HG02759 (cell line): Measurements from ENCODE around the gene FBXO42.

Experiments
- ATAC-seq: cut with Tn5 transposase; IDR thresholded peaks from one replicate; pipeline ENCODE4 v1.9.1; 2021; ENCODE audit warnings: mild to moderate bottlenecking, moderate library complexity; ENCODE audit not compliant: unreplicated experiment

The FBXO42 gene

DNA sequence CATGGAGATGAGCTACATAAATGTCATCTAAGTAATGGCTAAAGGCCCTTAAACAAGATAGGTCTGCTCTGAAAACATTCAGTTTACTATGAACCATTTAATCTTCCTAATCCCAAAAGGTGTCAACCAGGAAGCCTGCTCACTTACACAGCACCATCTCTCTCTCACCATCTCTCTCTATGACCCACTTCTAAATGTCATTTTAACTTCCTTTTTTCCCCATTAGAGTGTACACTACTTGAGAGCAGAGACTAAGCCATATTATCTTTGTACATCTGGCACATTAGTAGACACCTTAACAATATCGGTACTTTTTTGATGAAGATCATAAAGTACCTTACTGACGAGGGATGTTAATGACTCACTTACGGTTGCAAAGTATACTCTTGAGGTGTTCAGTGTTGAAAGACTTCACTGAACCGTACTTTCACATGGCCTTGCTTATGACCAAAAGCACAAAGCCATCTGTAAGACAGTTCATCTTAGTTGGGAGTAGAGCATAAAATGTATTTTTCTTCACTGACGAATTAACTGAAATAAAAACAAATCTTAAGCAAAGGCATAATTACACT, 25.4 kb downstream of the FBXO42 start:
- no peak for ATAC-seq

DNA sequence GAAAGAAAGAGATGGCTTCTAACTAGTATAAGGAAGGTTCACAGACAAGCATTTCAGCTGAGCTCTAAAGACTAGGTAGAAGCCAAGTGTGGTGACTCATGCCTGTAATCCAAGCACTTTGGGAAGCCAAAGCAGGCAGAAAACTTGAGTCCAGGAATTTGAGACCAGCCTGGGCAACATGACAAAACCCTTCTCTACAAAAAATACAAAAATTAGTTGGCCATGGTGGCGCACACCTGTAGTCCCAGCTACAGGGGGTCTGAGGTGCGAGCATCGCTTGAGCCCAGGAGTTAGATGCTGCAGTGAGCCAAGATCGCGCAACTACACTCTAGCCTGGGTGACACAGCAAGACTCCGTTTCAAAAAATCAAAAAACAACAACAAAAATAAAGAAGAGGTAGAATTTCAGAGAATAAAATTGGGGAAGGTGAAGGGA, 27.8 kb downstream of the FBXO42 start:
- ATAC-seq = no peak

DNA sequence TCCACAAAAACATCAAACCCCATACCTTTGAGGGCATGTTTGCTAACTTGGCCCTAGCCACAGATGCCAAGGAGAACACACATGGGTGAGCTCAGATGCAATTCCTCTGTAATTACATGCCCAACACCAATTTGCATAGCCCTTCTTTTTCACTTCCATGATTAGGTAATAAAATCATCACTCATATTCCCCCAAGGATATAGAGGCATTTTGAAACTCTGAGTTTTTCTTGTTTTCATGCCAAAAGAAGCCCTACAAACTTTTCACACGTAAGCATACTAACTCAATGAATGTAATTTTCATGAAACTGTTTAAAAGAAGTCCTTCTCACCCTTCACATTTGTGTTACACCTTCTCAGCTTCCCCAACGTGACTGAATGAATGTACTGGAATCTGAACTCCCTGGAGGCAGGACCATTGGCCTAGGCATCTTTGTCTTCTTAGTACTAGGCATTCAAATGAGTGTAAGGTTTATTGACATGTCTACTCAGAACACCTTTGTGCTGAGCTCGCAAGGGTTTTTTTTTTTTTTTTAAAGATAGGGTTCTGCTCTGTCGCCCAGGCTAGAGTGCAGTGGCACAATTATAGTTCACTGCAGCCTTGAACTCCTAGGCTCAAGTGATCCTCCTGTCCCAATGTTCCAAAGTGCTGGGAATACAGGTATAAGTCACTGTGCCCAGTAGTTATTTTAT, 31.0 kb downstream of the FBXO42 start:
- no peak for ATAC-seq

DNA sequence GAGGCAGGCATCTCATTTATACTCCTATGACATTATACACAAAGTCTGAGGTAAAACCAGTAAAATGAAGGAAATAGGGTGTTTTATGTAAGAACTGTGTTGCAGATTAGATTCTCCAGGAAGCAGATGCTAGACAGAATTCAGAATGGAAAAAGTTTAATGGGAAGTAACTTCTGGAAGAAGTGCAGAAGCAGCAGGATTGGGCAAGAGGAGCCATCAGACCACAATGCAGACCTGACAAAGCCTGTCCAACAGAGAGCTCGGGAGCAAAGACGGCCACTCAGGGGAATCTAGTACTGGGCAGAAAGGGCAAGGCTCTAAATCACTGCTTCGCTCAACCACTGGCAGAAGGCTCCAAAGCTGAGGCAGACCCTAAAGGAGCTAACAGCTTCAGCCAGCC, 33.7 kb downstream of the FBXO42 start:
- ATAC-seq = no peak

DNA sequence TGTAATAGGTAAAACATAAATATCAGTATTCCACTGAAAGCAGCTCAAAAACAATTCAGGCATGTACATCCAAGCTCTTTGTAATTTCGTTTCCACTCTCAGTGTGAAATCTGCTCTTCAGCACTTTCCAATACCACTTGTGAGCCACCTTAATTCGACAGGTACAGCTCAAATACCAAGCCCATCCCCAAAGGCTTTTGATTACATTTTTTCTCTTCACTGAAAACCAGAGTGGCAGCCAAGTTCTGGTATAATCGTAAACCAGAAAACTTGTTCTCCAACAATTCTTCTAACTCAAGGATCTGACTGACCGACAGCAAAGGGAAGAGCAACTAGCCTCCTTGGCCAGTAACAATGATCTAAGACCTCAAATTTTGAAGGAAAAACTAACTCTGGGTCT, 36.8 kb downstream of the FBXO42 start:
- ATAC-seq = no peak

DNA sequence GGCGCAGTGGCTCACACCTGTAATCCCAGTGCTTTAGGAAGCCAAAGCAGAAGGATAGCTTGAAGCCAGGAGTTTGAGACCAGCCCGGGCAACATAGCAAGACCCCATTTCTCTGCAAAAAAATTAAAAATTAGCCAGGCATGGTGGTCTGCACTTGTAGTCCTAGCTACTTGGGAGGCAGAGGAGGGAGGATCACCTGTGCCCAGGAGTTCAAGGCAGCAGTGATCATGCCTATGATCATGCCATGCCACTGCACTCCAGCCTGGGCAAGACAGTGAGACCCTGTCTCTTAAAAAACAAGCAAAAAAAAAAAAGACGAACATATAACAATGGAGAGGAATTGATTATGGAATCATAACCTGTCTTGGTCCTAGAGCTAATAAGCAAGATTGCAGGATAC, 45.1 kb downstream of the FBXO42 start:
- no peak for ATAC-seq

DNA sequence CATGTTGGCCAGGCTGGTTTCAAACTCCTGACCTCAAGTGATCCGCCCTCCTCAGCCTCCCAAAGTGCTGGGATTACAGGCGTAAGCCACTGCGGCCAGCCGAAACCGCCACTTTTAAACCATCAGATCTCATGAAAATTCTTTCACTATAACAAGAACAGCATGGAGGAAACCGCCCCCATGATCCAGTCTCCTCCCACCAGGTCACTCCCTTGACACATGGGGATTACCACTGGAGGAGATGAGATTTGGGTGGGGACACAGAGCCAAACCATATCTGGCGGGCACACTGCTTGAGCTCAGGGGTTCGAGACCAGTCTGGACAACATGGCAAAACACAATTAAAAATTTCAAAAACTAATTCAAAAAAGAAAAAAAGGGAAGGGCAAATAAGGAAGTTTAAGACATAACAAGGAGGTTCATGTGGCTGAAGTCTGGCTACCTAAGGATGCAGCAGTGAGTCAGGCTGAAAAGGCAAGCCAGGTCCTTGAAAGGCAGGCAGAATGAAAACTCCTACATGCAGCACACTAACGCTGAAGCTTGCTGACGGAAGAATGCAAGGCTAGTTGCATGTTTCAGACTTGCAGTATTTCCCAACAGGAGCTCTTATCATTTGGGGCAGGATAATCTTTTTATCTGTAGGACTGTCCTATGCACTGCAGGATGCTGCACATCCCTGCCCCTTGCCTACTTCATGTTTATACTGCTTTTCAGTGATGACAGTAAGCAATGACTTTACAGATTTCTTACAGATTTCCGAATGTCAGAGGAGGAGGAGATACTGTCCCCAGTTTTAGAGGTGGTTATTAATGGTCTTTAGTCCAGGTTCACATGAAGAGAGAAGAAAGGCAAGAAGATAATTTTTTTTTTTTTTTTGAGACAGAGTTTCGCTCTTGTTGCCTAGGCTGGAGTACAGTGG, 49.3 kb downstream of the FBXO42 start:
- ATAC-seq = no peak

DNA sequence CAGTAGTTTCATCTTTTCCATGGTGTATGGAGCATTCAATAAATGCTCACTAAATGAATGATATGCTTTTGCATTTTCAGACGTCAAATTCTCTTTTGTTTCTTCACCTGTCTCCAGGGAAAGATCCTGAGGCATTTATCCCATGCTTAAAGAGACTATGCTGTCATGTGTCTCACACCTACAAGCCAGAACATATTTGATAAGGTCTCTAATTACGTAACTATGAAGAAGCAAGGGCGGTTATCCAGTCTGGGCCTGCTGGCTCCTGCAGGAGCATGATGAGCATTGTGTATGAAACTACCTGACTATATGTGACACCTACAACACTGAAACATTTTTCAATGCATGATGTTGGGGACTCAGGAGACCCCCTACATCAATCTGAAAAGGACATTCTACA, 51.8 kb downstream of the FBXO42 start:
- ATAC-seq = no peak

DNA sequence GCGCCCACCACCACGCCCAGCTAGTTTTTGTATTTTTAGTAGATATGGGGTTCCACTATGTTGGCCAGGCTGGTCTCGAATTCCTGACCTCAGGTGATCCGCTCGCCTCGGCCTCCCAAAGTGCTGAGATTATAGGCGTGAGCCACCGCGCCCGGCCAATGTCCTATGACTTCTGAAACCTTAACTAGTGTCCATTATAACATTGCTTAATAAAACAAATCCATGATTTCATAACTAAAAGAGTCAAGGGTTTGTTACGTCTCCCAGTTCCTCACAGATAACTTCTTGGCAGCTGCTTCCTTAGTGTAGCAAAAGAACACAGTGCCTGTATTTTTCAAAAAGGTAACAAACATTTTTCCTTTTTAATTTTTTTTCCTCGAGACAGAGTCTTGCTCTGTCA, 53.6 kb downstream of the FBXO42 start:
- ATAC-seq = no peak

DNA sequence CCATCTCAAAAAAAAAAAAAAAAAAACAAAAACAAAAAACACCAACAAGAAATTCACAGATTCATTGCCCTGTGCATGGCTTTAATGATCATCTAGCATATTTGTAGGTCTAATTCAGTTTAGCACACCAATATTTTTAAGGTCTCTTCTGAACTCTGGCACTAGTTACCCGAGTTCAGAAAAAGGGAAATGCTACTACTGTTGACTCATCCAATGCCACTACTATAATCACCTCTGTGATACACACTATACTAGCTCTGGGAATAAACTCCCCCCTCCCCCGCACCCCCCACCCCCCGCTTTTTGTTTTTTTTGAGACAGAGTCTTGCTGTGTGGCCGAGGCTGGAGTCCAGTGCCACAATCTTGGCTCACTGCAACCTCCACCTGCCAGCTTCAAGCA, 55.6 kb downstream of the FBXO42 start:
- no peak for ATAC-seq

DNA sequence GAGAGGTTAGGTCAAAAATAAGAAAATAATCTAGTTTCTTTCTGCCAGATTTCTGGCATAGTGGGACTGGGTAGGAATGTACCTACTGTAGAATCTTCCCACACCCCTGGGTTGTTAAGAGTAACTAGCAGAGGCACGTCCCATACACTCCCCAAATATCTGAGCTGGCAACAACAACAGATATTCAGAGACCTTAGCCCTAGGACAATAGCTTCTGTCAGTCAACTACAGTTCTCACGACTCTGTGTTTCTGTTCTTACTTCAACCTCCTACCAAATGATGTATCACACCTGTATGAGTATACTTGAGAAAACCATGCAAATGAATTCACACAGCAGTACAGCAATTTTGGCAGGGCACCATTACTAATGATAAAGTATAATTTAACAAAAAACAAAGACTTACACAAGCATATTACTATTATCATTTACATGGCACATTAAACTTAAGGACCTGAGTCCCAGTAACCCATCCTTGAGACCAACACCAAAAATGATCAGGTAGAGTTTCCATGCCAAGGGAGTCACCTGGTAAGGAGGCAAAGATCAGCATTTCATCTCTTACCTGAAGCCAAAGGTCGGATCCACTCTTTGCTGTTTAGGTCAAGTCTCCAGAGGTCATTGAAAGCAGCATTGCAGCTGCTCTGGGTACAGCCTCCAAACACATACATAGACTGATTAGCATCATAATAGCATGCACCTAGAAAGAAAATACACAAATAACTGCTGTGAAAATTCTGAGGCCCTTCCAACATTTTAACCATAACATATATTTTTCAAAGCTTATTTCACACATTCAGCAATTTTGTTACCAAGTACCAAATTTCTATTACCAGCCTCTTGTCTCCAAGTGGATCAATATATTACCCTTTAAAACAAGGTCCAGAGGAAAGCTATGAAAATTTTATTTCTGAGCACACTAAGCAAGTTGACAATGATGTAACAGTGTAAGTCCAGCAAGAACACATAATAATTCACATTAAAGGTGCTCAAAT, 57.8 kb downstream of the FBXO42 start:
- no peak for ATAC-seq

DNA sequence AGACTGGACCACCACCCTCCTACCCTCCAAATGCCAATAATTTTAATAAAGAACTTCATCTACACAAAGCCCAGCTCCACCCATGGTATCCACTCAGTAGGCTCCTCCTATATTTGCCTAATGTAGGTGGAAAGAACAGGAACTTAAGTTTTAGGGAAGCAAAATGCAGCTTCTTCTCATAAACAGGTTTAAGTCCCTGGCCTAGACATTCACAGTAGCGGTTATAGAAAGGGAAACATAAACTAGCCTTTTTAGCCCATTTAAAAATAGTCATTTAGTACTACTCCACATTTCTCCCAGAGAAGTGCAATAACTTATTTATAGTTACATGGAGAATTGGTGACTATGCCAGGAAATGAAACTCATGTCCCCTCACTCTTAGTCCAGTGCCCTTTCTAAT, 58.7 kb downstream of the FBXO42 start:
- no peak for ATAC-seq

DNA sequence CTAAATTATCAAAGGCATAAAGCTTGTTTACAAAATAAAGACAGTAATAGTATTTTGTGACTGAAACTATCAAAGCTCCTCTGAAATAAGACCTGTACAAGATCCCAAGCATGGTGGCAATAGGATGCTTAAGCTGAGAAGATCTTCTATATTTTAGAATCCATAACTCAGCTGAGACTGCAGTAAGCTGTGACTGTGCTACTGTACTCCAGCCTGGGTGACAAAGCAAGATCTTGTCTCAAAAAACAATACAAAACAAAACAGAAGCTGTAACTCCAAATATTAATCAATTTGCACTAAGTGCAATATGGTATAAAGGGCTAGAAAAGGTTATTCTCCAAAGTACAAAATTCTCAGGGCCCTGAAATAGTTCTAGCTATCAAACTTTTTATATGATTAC, 59.5 kb downstream of the FBXO42 start:
- no peak for ATAC-seq

DNA sequence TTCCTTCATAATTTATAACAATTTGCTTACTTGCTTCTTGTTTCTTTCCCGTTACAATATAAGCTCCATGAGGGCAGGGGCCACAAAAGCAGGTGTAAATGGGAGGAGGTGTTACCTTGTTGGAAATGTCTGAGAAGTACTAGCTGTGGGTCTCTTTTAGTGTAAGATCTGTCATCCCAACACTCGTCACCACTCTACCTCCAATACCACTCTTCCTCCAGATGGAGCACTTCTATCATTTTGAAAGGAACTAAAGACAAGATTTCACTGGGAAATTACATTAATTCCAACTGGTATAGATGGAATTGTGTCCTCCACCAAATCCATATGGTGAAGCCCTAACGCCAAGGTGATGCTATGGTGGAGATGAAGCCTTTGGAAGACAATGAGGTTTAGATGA, 62.3 kb downstream of the FBXO42 start:
- ATAC-seq = no peak

DNA sequence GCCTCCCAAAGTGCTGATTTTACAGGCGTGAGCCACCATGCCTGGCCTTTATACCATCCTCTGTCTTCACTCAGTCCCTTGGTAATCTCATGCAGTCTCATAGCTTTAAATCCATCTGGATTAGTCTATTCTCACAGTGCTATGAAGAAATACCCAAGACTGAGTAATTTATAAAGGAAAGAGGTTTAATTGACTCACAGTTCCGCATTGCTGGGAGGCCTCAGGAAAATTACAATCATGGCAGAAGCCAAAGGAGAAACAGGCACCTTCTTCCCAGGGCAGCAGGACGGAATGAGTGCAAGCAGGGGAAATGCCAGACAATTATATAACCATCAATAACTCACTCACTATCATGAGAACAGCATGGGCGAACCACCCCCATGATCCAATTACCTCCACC, 66.2 kb downstream of the FBXO42 start:
- ATAC-seq = no peak

DNA sequence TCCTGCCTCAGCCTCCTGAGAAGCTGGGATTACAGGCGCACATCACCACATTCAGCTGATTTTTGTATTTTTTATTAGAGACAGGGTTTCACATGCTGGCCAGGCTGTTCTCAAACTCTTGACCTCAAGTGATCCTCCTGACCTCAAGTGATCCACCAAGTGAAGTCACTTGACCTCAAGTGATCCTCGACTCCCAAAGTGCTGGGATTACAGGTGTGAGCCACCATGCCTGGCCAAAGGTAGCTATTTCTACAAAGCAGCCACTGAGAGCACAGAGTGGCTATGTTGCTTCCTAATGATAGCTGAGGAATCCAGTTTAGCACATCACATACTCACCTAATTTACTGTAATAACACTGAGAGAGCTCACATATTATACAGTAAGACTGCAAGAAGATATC, 70.5 kb downstream of the FBXO42 start:
- ATAC-seq = no peak

DNA sequence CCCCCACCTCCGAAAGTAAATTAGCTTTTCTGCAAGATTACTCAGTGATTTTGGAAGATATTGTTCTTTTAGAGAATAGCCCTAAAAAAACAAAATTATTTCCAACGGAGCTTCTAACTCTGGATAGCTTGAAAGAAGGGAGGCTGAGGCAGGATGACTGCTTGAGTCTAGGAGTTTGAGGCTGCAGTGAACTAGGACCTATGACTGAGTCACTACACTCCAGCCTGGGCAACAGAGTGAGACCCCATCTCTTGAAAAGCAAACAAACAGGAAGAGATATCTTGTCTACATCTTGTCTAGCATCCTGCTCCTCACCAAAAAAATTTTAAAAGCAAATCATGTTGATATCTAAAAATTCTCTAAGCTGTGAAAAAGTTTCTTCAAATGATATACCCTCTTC, 73.1 kb downstream of the FBXO42 start:
- no peak for ATAC-seq

DNA sequence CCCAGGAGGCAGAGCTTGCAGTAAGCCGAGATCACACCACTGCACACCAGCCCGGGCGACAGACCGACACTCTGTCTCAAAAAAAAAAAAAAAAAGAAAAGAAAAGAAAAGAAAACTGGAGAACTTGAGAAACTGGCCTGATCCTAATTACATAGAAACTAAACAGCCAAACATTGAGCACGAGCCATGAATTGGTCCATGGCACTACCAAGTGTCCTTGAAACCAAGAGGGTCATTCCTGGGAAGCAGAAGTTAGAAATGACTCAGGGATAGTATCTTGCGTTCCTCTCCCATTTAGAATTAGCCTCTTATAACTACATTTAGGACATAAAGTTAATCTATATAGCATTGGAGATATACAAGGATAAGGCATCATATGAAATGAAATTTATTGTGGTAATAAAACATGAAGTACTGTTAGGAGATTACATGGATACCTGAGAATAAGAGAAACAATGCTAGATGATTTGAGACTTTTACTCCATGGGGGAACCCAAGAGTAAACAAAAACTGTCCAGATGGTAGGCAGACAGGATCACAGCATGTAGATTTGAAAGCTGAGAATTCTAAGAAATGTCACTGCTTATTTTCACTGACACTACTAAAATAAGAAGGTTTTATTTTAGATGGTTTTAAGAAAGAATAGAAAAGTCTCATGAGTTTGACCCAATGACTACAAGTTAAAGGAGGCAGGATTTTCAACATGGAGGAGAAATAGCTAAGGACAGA, 75.8 kb downstream of the FBXO42 start:
- no peak for ATAC-seq

DNA sequence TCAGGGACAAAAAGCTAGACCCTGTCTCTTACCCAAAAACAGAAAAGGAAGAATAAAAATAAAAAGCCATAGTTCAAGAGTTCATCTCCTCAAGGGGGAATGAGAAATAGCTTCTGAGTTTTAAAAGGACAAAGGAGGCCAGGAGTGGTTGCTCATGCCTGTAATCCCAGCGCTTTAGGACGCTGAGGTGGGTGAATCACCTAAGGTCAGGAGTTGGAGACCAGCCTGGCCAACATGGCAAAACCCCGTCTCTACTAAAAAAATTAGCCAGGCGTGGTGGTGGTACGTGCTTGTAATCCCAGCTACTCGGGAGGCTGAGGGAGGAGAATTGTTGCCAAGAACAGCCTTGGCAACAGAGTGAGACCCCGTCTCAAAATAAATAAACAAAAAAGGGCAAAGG, 76.7 kb downstream of the FBXO42 start:
- ATAC-seq = no peak

DNA sequence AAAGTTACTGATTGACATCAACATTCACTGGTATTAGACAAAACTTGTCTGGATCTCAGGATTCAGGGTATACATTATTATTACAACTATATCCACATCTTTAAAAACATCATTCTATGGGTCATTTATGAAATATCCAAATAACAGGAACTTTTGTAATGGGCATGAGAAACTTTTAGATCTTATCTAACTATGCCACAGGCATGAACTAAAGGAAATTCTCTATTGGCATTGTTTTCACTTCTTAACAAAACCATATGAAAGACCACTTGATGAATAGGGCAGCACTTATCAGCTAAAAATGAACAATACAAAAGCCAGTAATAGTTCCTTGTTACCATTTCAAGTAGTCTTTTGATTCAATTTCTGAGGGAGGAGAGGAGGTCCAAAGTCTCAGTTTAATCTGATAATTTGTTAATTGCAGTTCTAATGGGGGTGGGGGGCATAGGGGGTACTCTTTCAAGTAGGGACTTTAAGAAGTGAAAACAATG, 84.5 kb downstream of the FBXO42 start:
- no peak for ATAC-seq
